Heart left ventricle (tissue), 13 donors: Measurements from ENCODE around the gene CFAP20.

Experiments used
- POLR2A ChIP-seq, 2 donors: fragments of 450-650 bp; IDR thresholded peaks; one replicate each; pipeline ENCODE4 v1.6.1; 2017; ENCODE audit warnings: antibody characterized with exemption in 2 of 2, mild to moderate bottlenecking in 2 of 2, moderate library complexity in 2 of 2
- TF ChIP-seq, protein P1 (sequence below), 12 donors: fragments of 200-600 bp; sonication (generic) in 4 of 12; IDR thresholded peaks; one replicate each; pipeline versions ENCODE4 v1.5.0 to v1.8.0; 2018 to 2022; ENCODE audit warnings: antibody characterized with exemption in 12 of 12, mild to moderate bottlenecking in 5 of 12
- donor health status: ischemic (EF 13 %, LVEDD 7.1; RV severe dilation, severe dysfunction).
- donor health status: DM: no; HTN: yes; CAD: no.
- donor health status: DM: no; HTN: no; CAD: no.
- donor health status: ischemic (EF 25% LVEDD 6.9; RV normal size, moderate dysfunction).
- donor health status: ischemic (EF 25% LVEDD 5.7; RV mildly dilated, moderate dysfunction).
- donor health status: ischemic (EF 35%, LVEDD 5.7; RV mildly dilated, moderate dysfunction).
- donor health status: nonischemic (EF 11% LVEDD 7.7; RV severe dilation, severe dysfunction).
- donor health status: DM: yes; HTN: yes; CAD: no.
- donor health status: PGD.
- donor health status: ischemic (EF 29% LVEDD 5.4; RV normal size, mild dysfunction).
- donor health status: nonischemic (EF 23%, LVEDD 6.1; RV moderate dilation, normal function).

DNA sequence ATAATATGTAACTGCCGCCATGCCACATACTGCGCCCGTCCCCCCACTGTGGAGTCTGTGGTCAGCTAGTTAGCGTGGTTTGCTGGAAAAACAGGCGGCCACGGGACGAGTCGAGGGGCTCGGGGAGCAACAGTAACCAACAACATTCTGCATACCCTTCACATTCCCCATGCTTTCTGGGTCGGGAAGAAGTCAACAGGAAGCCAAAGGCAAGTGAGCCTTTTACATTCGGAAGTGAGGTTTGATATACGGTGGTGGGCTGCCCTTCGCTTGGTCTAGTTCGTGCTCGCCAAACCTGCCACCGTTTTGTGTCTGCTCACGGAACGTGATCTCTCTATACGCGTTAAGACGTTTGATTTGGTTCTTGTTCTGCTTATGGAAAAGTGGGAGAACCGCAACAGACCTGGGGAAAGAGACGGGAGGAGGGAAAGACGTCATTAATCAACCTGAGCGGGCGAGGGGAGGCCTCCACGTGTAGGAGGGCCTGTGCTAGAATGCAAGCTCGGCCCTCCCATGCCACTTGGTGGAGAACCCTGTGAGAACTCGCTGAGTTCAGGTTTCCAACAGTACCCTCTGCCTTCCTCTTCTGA lies 28.9 kb upstream of the CFAP20 start:
- TF ChIP-seq, protein P1, sequence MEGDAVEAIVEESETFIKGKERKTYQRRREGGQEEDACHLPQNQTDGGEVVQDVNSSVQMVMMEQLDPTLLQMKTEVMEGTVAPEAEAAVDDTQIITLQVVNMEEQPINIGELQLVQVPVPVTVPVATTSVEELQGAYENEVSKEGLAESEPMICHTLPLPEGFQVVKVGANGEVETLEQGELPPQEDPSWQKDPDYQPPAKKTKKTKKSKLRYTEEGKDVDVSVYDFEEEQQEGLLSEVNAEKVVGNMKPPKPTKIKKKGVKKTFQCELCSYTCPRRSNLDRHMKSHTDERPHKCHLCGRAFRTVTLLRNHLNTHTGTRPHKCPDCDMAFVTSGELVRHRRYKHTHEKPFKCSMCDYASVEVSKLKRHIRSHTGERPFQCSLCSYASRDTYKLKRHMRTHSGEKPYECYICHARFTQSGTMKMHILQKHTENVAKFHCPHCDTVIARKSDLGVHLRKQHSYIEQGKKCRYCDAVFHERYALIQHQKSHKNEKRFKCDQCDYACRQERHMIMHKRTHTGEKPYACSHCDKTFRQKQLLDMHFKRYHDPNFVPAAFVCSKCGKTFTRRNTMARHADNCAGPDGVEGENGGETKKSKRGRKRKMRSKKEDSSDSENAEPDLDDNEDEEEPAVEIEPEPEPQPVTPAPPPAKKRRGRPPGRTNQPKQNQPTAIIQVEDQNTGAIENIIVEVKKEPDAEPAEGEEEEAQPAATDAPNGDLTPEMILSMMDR (IDR thresholded peaks at IDR 0.05), result no peak
- no peak for TF ChIP-seq POLR2A (IDR thresholded peaks at IDR 0.05)
